IPS-15b (cell line): ENCODE results near the gene SLC7A1.
A peak's percentile ranks its signal among the peaks of the same experiment; 100 is the strongest.

ENCODE experiments used
- H3K27me3 ChIP-seq: one replicate; pipeline ENCODE4 v1.6.1; 2013; ENCODE audit warnings: low read length; ENCODE audit not compliant: control insufficient read depth, insufficient read depth
- H3K36me3 ChIP-seq: one replicate; pipeline ENCODE4 v1.6.1; 2013; ENCODE audit warnings: low read length; ENCODE audit not compliant: control insufficient read depth, insufficient read depth
- H3K4me1 ChIP-seq: one replicate; pipeline ENCODE4 v1.6.1; 2013; ENCODE audit warnings: mild to moderate bottlenecking, low read length; ENCODE audit not compliant: control insufficient read depth, insufficient read depth
- H3K4me3 ChIP-seq: one replicate; pipeline ENCODE4 v1.5.1; 2013; ENCODE audit warnings: low read depth, low read length
- H3K9ac ChIP-seq: one replicate; pipeline ENCODE4 v1.6.1; 2013; ENCODE audit warnings: low read depth, mild to moderate bottlenecking, low read length
- H3K9me3 ChIP-seq: one replicate; pipeline ENCODE4 v1.6.1; 2013; ENCODE audit warnings: mild to moderate bottlenecking, low read length; ENCODE audit not compliant: control insufficient read depth, insufficient read depth

The SLC7A1 gene

GRCh38 chr13:29546662-29547061 lies 48.8 kb downstream of the SLC7A1 start:
- Histone ChIP-seq H3K4me1 (no peaks in the 10 kb centered on the region), H3K4me3 (no peak overlapping the region), H3K36me3 (peaks cover 5% of the 10 kb centered on the region), H3K27me3 (no peaks in the 10 kb centered on the region), H3K9ac (no peak overlapping the region), H3K9me3 (no peaks in the 10 kb centered on the region)

- Histone ChIP-seq H3K9ac (no peak overlapping the region), H3K4me3 (no peak overlapping the region), H3K36me3 (peaks cover 2% of the 10 kb centered on the region), H3K4me1 (no peaks in the 10 kb centered on the region), H3K27me3 (no peaks in the 10 kb centered on the region), H3K9me3 (no peaks in the 10 kb centered on the region)
These were observed 49.5 kb downstream of the SLC7A1 start for GRCh38 chr13:29545988-29546387.

DNA sequence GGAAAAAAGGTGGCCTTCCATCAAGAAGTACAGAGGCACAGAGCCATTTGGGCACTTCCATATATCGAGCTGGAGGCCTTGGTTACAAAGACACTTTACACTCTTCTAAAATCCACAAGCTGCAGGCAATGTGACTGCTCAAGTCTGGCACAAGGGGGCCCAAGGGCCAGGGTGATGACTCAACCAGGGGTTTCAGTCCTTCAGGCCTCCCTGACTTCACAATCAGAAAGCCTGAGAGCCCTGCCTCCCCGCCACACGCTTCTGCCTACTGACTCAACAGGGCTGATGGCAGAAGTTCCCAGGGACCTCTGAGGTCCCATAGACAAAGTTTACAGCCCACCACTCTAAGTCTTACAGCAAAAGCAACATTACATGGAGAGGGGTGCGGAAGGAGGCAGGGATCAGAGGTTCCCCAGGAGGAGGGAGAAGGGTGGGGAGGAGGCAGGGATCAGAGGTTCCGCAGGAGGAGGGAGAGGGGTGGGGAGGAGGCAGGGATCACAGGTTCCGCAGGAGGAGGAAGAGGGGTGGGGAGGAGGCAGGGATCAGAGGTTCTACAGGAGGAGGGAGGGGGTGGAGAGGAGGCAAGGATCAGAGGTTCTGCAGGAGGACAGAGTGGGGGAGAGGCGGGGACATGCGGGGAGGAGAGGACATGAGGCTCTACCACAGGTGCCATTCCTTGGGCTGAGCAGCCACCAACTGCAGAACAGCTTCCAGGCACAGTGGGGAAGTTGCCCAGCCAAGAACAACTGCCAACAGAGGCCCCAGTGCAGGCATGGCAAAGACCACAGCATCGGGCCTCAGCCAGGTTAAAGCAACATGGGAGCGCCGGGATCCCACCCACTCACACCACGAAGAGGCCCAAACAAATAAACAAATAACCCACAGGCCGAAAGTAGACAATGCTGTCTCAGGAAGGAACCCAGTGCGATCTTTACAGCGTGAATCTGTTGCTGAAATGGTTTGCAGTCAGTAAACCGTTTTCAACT lies 52.0 kb downstream of the SLC7A1 start:
- Histone ChIP-seq H3K36me3 (no peaks in the 10 kb centered on the region), H3K27me3 (no peaks in the 10 kb centered on the region), H3K4me3 (no peak overlapping the region), H3K4me1 (no peaks in the 10 kb centered on the region), H3K9ac (no peak overlapping the region), H3K9me3 (no peaks in the 10 kb centered on the region)

- H3K4me3 ChIP-seq, result no peak overlapping the region
- no peaks in the 10 kb centered on the region for H3K9me3 ChIP-seq
- H3K36me3 ChIP-seq, result no peaks in the 10 kb centered on the region
These were observed 53.1 kb downstream of the SLC7A1 start for GRCh38 chr13:29542381-29542780.

GRCh38 chr13:29541400-29541799 lies 54.1 kb downstream of the SLC7A1 start:
- H3K4me1 ChIP-seq, result no peaks in the 10 kb centered on the region
- no peaks in the 10 kb centered on the region for H3K36me3 ChIP-seq
- H3K4me3 ChIP-seq, result no peak overlapping the region
- H3K9ac ChIP-seq, result no peak overlapping the region
- no peaks in the 10 kb centered on the region for H3K9me3 ChIP-seq
- H3K27me3 ChIP-seq, result no peaks in the 10 kb centered on the region

More at GRCh38 chr13:29542381-29542780, 53.1 kb downstream of the SLC7A1 start:
- Histone ChIP-seq H3K9ac (no peak overlapping the region), H3K27me3 (no peaks in the 10 kb centered on the region), H3K4me1 (no peaks in the 10 kb centered on the region)

DNA sequence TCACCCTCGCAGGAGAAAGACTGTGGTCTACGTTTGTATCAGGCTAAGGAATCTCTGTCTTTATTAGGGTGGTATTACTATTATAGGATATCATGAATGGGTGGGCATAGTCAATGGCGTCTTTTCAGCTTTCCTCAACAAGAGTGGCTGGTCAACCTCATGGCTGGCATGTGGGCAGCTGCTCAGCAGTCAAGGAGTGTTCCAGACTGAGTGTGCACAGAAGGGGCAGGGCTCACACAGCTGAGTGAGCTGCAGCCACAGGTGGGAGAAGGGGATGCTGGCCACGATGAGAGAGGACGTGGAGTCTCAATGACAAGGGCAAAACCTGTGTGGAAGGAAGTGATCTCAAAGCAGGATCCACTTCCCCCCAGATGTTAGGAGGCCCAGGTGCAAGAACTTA lies 54.7 kb downstream of the SLC7A1 start:
- no peak overlapping the region for H3K9ac ChIP-seq
- H3K4me3 ChIP-seq, result no peak overlapping the region
- no peaks in the 10 kb centered on the region for H3K4me1 ChIP-seq
- H3K36me3 ChIP-seq, result no peaks in the 10 kb centered on the region
- no peaks in the 10 kb centered on the region for H3K9me3 ChIP-seq
- H3K27me3 ChIP-seq, result no peaks in the 10 kb centered on the region

DNA sequence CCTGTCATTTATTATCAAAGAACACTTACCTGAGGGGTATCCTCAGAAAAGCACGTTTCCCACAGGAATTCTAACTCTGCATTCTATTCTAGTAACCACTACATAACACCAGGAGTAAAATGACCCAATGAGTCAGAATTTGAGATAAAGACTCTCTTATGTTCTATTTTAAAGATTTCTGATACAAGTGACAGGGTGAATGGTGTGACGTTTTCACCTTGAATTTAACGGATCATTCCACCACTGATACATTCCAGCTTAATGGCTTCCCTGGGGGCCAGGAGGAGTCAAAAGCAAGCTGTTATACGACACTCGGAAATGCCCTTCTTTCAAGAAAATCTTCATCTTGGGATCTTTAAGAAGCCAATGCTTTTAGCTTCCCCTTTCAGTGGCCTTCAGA lies 55.2 kb downstream of the SLC7A1 start:
- no peaks in the 10 kb centered on the region for H3K4me1 ChIP-seq
- H3K9ac ChIP-seq, result no peak overlapping the region
- H3K27me3 ChIP-seq, result no peaks in the 10 kb centered on the region
- H3K36me3 ChIP-seq, result no peaks in the 10 kb centered on the region
- H3K4me3 ChIP-seq, result no peak overlapping the region
- H3K9me3 ChIP-seq, result no peaks in the 10 kb centered on the region

- H3K9me3 ChIP-seq, result no peaks in the 10 kb centered on the region
- no peaks in the 10 kb centered on the region for H3K4me1 ChIP-seq
- H3K27me3 ChIP-seq, result no peaks in the 10 kb centered on the region
- no peak overlapping the region for H3K9ac ChIP-seq
- no peaks in the 10 kb centered on the region for H3K36me3 ChIP-seq
- no peak overlapping the region for H3K4me3 ChIP-seq
These were observed 55.6 kb downstream of the SLC7A1 start for GRCh38 chr13:29539856-29540255.

DNA sequence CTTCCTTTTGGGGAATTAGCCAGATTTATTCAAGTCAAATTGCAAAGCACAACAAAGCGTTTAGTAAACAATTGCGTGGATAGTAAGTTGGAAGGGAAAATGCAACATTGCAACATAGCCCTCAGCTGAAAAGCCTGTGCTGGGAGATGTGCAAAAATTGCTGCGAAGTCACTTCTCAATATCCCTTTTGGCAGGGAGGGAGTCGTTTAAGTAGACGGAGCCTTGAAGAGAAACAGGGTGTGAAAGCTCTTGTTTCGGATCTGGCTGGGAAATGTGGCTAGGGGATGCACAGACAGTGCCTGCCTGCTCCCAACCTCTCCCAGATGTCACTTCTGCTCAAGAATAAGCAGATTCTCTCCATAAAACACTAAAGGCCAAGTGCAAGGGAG lies 56.8 kb downstream of the SLC7A1 start:
- Histone ChIP-seq H3K27me3 (no peaks in the 10 kb centered on the region), H3K4me1 (no peaks in the 10 kb centered on the region), H3K9ac (peak overlapping the region; percentile 29), H3K36me3 (peaks cover 3% of the 10 kb centered on the region), H3K4me3 (no peak overlapping the region), H3K9me3 (no peaks in the 10 kb centered on the region)

- Histone ChIP-seq H3K27me3 (no peaks in the 10 kb centered on the region), H3K4me3 (no peak overlapping the region), H3K9me3 (no peaks in the 10 kb centered on the region), H3K36me3 (peaks cover 3% of the 10 kb centered on the region), H3K4me1 (no peaks in the 10 kb centered on the region), H3K9ac (peak overlapping the region; percentile 29)
These were observed 57.5 kb downstream of the SLC7A1 start for GRCh38 chr13:29537736-29538651.

DNA sequence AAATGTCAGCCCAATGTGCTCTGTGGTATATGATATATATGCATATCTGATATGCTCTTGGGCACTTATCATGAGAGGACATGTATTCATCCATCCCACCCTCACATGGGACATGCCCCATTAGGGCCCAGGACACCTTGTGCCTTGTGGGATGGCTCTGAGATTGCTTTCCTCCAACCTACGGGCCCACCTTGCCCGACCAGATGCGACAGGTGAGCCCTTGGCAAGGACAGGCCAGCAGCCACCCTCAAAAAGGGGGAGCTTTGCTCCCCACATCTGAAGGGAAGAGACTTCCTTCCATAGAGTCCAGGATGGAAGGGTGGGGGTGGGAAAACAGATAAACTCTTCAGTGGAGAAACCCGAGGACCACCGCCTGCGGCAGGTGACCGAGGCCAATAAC lies 58.6 kb downstream of the SLC7A1 start:
- no peak overlapping the region for H3K4me3 ChIP-seq
- H3K9ac ChIP-seq, result no peak overlapping the region
- H3K27me3 ChIP-seq, result no peaks in the 10 kb centered on the region
- H3K9me3 ChIP-seq, result no peaks in the 10 kb centered on the region
- H3K4me1 ChIP-seq, result no peaks in the 10 kb centered on the region
- peaks cover 10% of the 10 kb centered on the region for H3K36me3 ChIP-seq
